ENCODE results near the gene PIP4K2C. TPM values are rescaled to one million over a fixed set of nuclear protein-coding genes. Genes with fewer than 3 reads are reported as not detected.
A peak's percentile ranks its signal among the peaks of the same experiment; 100 is the strongest.

PIP4K2C gene
- total and polyA plus RNA-seq, 2 of the 4 experiments (the other 2 are of a cell fraction): 12.5 to 23.1 TPM

- Histone ChIP-seq H2AFZ (replicated peaks; ENCODE audit: low read length, poor library complexity) (no peak overlapping the region), H2BK5ac (ENCODE audit: low read depth, low read length, poor library complexity, severe bottlenecking) (no peak overlapping the region), H4K20me1 (ENCODE audit: insufficient read depth, low read length) (peaks cover 4% of the 10 kb centered on the region; the same call in 1 of the 2 replicates), H3K18ac (ENCODE audit: low read depth, low read length) (no peak overlapping the region), H2BK15ac (ENCODE audit: low read depth, low read length) (no peak overlapping the region), H3K56ac (ENCODE audit: extremely low read depth, insufficient read depth, low read length) (no peak overlapping the region), H2AK9ac (replicated peaks; ENCODE audit: low read depth, low read length, poor library complexity) (peak overlapping the region; percentile 76), H3K4me2 (ENCODE audit: low read depth, low read length) (no peak overlapping the region), H3K9me3 (ENCODE audit: control insufficient read depth, insufficient read depth, low read length) (no peaks in the 10 kb centered on the region), H3K36me3 (ENCODE audit: control insufficient read depth, insufficient read depth, low read length) (peaks cover 3% of the 10 kb centered on the region; the same call in 1 of the 2 replicates), H3K4ac (ENCODE audit: low read depth, low read length) (no peak overlapping the region), H2BK20ac (ENCODE audit: low read depth, low read length) (no peak overlapping the region), H4K5ac (ENCODE audit: low read depth, low read length) (no peak overlapping the region), H3K9ac (ENCODE audit: low read depth, low read length) (no peak overlapping the region), H3K4me3 (ENCODE audit: insufficient read depth, low read depth, low read length) (no peak overlapping the region), H2AK5ac (ENCODE audit: low read depth, low read length) (no peak overlapping the region), H3K27me3 (ENCODE audit: control insufficient read depth, insufficient read depth, low read length) (peaks cover 77% of the 10 kb centered on the region), H3K9me1 (ENCODE audit: insufficient read depth, low read length) (peaks cover 4% of the 10 kb centered on the region; the same call in 1 of the 2 replicates), H4K8ac (ENCODE audit: low read depth in 2 of 2, low read length in 2 of 2) (no peak overlapping the region), H3K14ac (replicated peaks; ENCODE audit: low read depth, low read length) (no peak overlapping the region), H3K27ac (ENCODE audit: insufficient read depth, low read length) (no peak overlapping the region), H3K4me1 (ENCODE audit: control insufficient read depth, insufficient read depth, low read length) (no peaks in the 10 kb centered on the region; the same call in 1 of the 2 replicates), H3K23ac (ENCODE audit: low read depth, low read length) (no peak overlapping the region), H4K91ac (ENCODE audit: insufficient read depth, low read depth, low read length) (no peak overlapping the region), H2BK120ac (ENCODE audit: low read depth, low read length) (no peak overlapping the region), H3K79me1 (ENCODE audit: low read depth in 1 of 2, low read length in 2 of 2) (no peaks in the 10 kb centered on the region)
- dilution Hi-C loops (cut with HindIII; ENCODE audit: low sequenced_read_pairs, unreplicated experiment) (no loop called here), in situ Hi-C loops (cut with MboI; ENCODE audit: low sequenced_read_pairs) (loop anchor here (5.0 kb wide), 1 partner anchor 42 kb away; no protein-coding TSS in a partner anchor), intact Hi-C loops (cut with micrococcal nuclease) (loop anchor here (5.0 kb wide), 1 partner anchor 162 kb away; no protein-coding TSS in a partner anchor)
- TF ChIP-seq MAZ (IDR thresholded peaks at IDR 0.05; ENCODE audit: borderline replicate concordance, low read depth, low read length): no peak
- no peak for TF ChIP-seq RCOR1 (IDR thresholded peaks at IDR 0.05; ENCODE audit: insufficient replicate concordance, low read length)
- POLR2A ChIA-PET (ENCODE audit: unreplicated experiment): no interaction called here
- ATAC-seq (ENCODE audit: low read depth) (no peak), DNase-seq (no peak)
- CTCF ChIA-PET: interaction anchor here (1.7 kb wide), 1 partner anchor 41 kb away, joined by 5 read pairs; no protein-coding TSS in a partner anchor
- 100% methylated on average over 1 of the region's 8 CpGs; no CpG with 5 or more reads in 1 of the 2 experiments for WGBS, 2 experiments (ENCODE audit: extremely low coverage in 2 of 2, insufficient read length in 1 of 2)
- BruUV-seq (replicated peaks): no TSS peak
These were observed 33.6 kb downstream of the PIP4K2C start for GRCh38 chr12:57624441-57625220.

Data from IMR-90 (cell line).